SKM-1 treated with dmso at 0.1 percent for 144 hours (cell line): ENCODE data around the gene PFKP.

Experiments used
- DNase-seq: peaks from one replicate; lab custom pipeline; 2025; ENCODE audit not compliant: unreplicated experiment; lab: John Stamatoyannopoulos, UW

The PFKP gene

GRCh38 chr10:3111621-3112163 lies 44.3 kb downstream of the PFKP start:
- no peak for DNase-seq

GRCh38 chr10:3113343-3113720 lies 46.0 kb downstream of the PFKP start:
- DNase-seq, result no peak

GRCh38 chr10:3115685-3116084 lies 48.3 kb downstream of the PFKP start:
- DNase-seq, result no peak

- no peak for DNase-seq
Measured at GRCh38 chr10:3116508-3117100, 49.3 kb downstream of the PFKP start.

GRCh38 chr10:3117486-3117885 lies 50.1 kb downstream of the PFKP start:
- no peak for DNase-seq

GRCh38 chr10:3118641-3119091 lies 51.3 kb downstream of the PFKP start:
- no peak for DNase-seq

GRCh38 chr10:3119796-3120459 lies 52.6 kb downstream of the PFKP start:
- no peak for DNase-seq

- no peak for DNase-seq
Measured at GRCh38 chr10:3122034-3122433, 54.7 kb downstream of the PFKP start.

GRCh38 chr10:3122486-3123205 lies 55.3 kb downstream of the PFKP start:
- no peak for DNase-seq

- DNase-seq, result no peak
Measured at GRCh38 chr10:3123571-3124411, 56.4 kb downstream of the PFKP start.

- no peak for DNase-seq
Measured at GRCh38 chr10:3124412-3125175, 57.2 kb downstream of the PFKP start.

GRCh38 chr10:3125527-3126170 lies 58.3 kb downstream of the PFKP start:
- no peak for DNase-seq

GRCh38 chr10:3126249-3126648 lies 58.9 kb downstream of the PFKP start:
- no peak for DNase-seq

- no peak for DNase-seq
Measured at GRCh38 chr10:3126741-3127346, 59.5 kb downstream of the PFKP start.

- DNase-seq, result no peak
Measured at GRCh38 chr10:3127921-3128320, 60.6 kb downstream of the PFKP start.

- no peak for DNase-seq
Measured at GRCh38 chr10:3128379-3129130, 61.2 kb downstream of the PFKP start.

GRCh38 chr10:3129581-3130340 lies 62.4 kb downstream of the PFKP start:
- no peak for DNase-seq

GRCh38 chr10:3131098-3131497 lies 63.8 kb downstream of the PFKP start:
- no peak for DNase-seq
